Astrocyte (in vitro differentiated cells and primary cell): ENCODE measurements around the gene PRG2.

Experiments used
- EZH2 ChIP-seq: IDR thresholded peaks from 2 replicates; pipeline ENCODE4 v1.6.1; 2012; ENCODE audit warnings: mild to moderate bottlenecking, low read length, inconsistent platforms; ENCODE audit not compliant: insufficient read depth
- TF ChIP-seq, protein P1 (sequence below): IDR thresholded peaks from 2 replicates; pipeline ENCODE4 v1.5.1; 2011; ENCODE audit warnings: low read depth, mild to moderate bottlenecking, inconsistent platforms, low read length, moderate library complexity; ENCODE audit not compliant: insufficient read depth

DNA sequence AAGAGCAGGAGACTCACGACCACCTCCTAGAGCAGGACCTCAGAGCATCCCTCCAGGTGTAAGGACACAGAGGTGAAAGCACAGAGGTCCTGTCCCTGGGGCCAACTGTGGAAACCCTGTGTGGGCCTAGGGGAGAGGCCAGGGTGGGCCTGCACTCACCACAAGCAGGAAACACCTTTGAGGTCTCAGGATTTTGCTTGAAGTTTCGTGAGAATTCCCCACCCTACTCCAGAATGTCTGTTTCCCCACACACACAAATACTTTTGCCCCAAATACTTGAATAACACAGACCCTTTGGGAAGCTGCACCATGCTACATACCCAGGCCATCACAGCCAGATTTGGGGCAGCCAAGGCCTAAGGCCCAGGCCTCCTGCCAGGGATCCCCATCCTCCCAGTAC lies 18.3 kb upstream of the PRG2 start:
- TF ChIP-seq, protein P1, sequence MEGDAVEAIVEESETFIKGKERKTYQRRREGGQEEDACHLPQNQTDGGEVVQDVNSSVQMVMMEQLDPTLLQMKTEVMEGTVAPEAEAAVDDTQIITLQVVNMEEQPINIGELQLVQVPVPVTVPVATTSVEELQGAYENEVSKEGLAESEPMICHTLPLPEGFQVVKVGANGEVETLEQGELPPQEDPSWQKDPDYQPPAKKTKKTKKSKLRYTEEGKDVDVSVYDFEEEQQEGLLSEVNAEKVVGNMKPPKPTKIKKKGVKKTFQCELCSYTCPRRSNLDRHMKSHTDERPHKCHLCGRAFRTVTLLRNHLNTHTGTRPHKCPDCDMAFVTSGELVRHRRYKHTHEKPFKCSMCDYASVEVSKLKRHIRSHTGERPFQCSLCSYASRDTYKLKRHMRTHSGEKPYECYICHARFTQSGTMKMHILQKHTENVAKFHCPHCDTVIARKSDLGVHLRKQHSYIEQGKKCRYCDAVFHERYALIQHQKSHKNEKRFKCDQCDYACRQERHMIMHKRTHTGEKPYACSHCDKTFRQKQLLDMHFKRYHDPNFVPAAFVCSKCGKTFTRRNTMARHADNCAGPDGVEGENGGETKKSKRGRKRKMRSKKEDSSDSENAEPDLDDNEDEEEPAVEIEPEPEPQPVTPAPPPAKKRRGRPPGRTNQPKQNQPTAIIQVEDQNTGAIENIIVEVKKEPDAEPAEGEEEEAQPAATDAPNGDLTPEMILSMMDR, result no peak
- no peak for TF ChIP-seq EZH2
